Mucosa of rectum (tissue), 2 donors: Measurements from ENCODE around the gene PIP5KL1.

Experiments used
- H3K27ac ChIP-seq, 2 donors: one replicate each; pipeline ENCODE4 v1.7.0; 2013; ENCODE audit warnings: inconsistent platforms in 2 of 2, low read depth in 2 of 2, low read length in 2 of 2
- H3K27me3 ChIP-seq, 2 donors: one replicate each; pipeline ENCODE4 v1.7.0; 2013; ENCODE audit warnings: low read length in 2 of 2; ENCODE audit not compliant: control insufficient read depth in 2 of 2, insufficient read depth in 2 of 2
- H3K36me3 ChIP-seq, 2 donors: one replicate each; pipeline ENCODE4 v1.7.0; 2013; ENCODE audit warnings: low read length in 2 of 2; ENCODE audit not compliant: control insufficient read depth in 2 of 2, insufficient read depth in 2 of 2
- H3K4me1 ChIP-seq, 2 donors: one replicate each; pipeline ENCODE4 v1.7.0; 2013; ENCODE audit warnings: low read length in 2 of 2, mild to moderate bottlenecking in 1 of 2; ENCODE audit not compliant: control insufficient read depth in 2 of 2, insufficient read depth in 2 of 2
- H3K4me3 ChIP-seq, 2 donors: one replicate each; pipeline ENCODE4 v1.7.0; 2013; ENCODE audit warnings: low read length in 2 of 2
- H3K9ac ChIP-seq, 2 donors: one replicate each; pipeline ENCODE4 v1.7.0; 2013; ENCODE audit warnings: low read length in 2 of 2, low read depth in 1 of 2, mild to moderate bottlenecking in 1 of 2
- H3K9me3 ChIP-seq, 2 donors: one replicate each; pipeline ENCODE4 v1.7.0; 2013; ENCODE audit warnings: low read length in 2 of 2; ENCODE audit not compliant: control insufficient read depth in 2 of 2
- donor health status: healthy.
- donor health status: Normal muscosa, but diverticular disease.

The PIP5KL1 gene

GRCh38 chr9:127974769-127975261 is 44.2 kb upstream of the PIP5KL1 start:
- Histone ChIP-seq H3K36me3 (peaks cover 0 to 8% of the 10 kb centered on the region in 2 donors), H3K9me3 (no peaks in the 10 kb centered on the region), H3K4me1 (peaks cover 90 to 91% of the 10 kb centered on the region in 2 donors), H3K27ac (peak overlapping the region in 1 of 2 donors; percentile 90), H3K4me3 (peak overlapping the region in 1 of 2 donors; percentile 20), H3K9ac (peak overlapping the region; percentile 24 to 67), H3K27me3 (no peaks in the 10 kb centered on the region)

- Histone ChIP-seq H3K9ac (peak overlapping the region; percentile 24 to 67), H3K27ac (peak overlapping the region; percentile 10 to 90), H3K4me1 (peaks cover 93 to 94% of the 10 kb centered on the region in 2 donors), H3K9me3 (no peaks in the 10 kb centered on the region), H3K36me3 (peaks cover 0 to 8% of the 10 kb centered on the region in 2 donors), H3K27me3 (no peaks in the 10 kb centered on the region), H3K4me3 (peak overlapping the region in 1 of 2 donors; percentile 50)
Measured at GRCh38 chr9:127974001-127974768, 43.6 kb upstream of the PIP5KL1 start.

GRCh38 chr9:127973169-127974000 is 42.8 kb upstream of the PIP5KL1 start:
- Histone ChIP-seq H3K4me1 (peaks cover 95 to 96% of the 10 kb centered on the region in 2 donors), H3K4me3 (peak overlapping the region in 1 of 2 donors; percentile 26), H3K9ac (peak overlapping the region; percentile 47 to 67), H3K27me3 (no peaks in the 10 kb centered on the region), H3K27ac (peak overlapping the region; percentile 10 to 90), H3K36me3 (peaks cover 0 to 8% of the 10 kb centered on the region in 2 donors), H3K9me3 (no peaks in the 10 kb centered on the region)

- Histone ChIP-seq H3K9ac (peak overlapping the region; percentile 28 to 67), H3K4me1 (peaks cover 93 to 95% of the 10 kb centered on the region in 2 donors), H3K9me3 (no peaks in the 10 kb centered on the region), H3K27me3 (no peaks in the 10 kb centered on the region), H3K36me3 (peaks cover 0 to 8% of the 10 kb centered on the region in 2 donors), H3K4me3 (peak overlapping the region in 1 of 2 donors; percentile 26), H3K27ac (peak overlapping the region; percentile 35 to 90)
Measured at GRCh38 chr9:127972236-127972871, 41.8 kb upstream of the PIP5KL1 start.

GRCh38 chr9:127971357-127972235 is 41.0 kb upstream of the PIP5KL1 start:
- peak overlapping the region in 1 of 2 donors; percentile 42 for H3K4me3 ChIP-seq
- H3K4me1 ChIP-seq = peaks cover 94 to 95% of the 10 kb centered on the region in 2 donors
- H3K9me3 ChIP-seq = no peaks in the 10 kb centered on the region
- H3K27ac ChIP-seq = peak overlapping the region; percentile 52 to 95
- H3K36me3 ChIP-seq = peaks cover 0 to 8% of the 10 kb centered on the region in 2 donors
- H3K9ac ChIP-seq = peak overlapping the region; percentile 9 to 56
- H3K27me3 ChIP-seq = no peaks in the 10 kb centered on the region

- peak overlapping the region; percentile 52 to 95 for H3K27ac ChIP-seq
- H3K36me3 ChIP-seq = peaks cover 0 to 3% of the 10 kb centered on the region in 2 donors
- no peaks in the 10 kb centered on the region for H3K9me3 ChIP-seq
- H3K27me3 ChIP-seq = no peaks in the 10 kb centered on the region
- peaks cover 93 to 95% of the 10 kb centered on the region in 2 donors for H3K4me1 ChIP-seq
- H3K4me3 ChIP-seq = peak overlapping the region in 1 of 2 donors; percentile 42
- peak overlapping the region; percentile 9 to 56 for H3K9ac ChIP-seq
Measured at GRCh38 chr9:127970401-127971313, 40.1 kb upstream of the PIP5KL1 start.

- Histone ChIP-seq H3K9ac (peak overlapping the region; percentile 30 to 32), H3K36me3 (peaks cover 0 to 4% of the 10 kb centered on the region in 2 donors), H3K4me3 (peak overlapping the region in 1 of 2 donors; percentile 5), H3K27ac (peak overlapping the region; percentile 84 to 95), H3K9me3 (no peaks in the 10 kb centered on the region), H3K4me1 (peaks cover 88 to 94% of the 10 kb centered on the region in 2 donors), H3K27me3 (no peaks in the 10 kb centered on the region)
Measured at GRCh38 chr9:127968700-127969383, 38.3 kb upstream of the PIP5KL1 start.

- peaks cover 0 to 4% of the 10 kb centered on the region in 2 donors for H3K36me3 ChIP-seq
- no peak overlapping the region for H3K4me3 ChIP-seq
- peaks cover 88 to 94% of the 10 kb centered on the region in 2 donors for H3K4me1 ChIP-seq
- H3K27me3 ChIP-seq = no peaks in the 10 kb centered on the region
- peak overlapping the region; percentile 95 to 96 for H3K27ac ChIP-seq
- H3K9ac ChIP-seq = peak overlapping the region in 1 of 2 donors; percentile 39
- H3K9me3 ChIP-seq = no peaks in the 10 kb centered on the region
Measured at GRCh38 chr9:127968042-127968441, 37.5 kb upstream of the PIP5KL1 start.
